H1 (cell line): ENCODE data around the gene LAIR2. TPM values are rescaled to one million over a fixed set of nuclear protein-coding genes. Genes with fewer than 3 reads are reported as not detected.

Experiments used
- CTCF ChIA-PET: fragments of 300-600 bp; sonication (Branson Sonifier 250); formaldehyde crosslinking; loops from one replicate; lab custom pipeline; 2021; ENCODE audit not compliant: partially characterized antibody; lab: Charles Lee
- POLR2A ChIA-PET: fragments of 300-600 bp; sonication (Branson Sonifier 250); formaldehyde crosslinking; loops from one replicate; lab custom pipeline; 2021; ENCODE audit warnings: inconsistent platforms; ENCODE audit not compliant: partially characterized antibody; lab: Charles Lee
- DNase-seq, 2 experiments: peaks; one replicate each; pipeline versions ENCODE4 v3.0.0 to v3.0.0-alpha.2; 2010 to 2022; ENCODE audit warnings: low spot score in 2 of 2, low read depth in 1 of 2, mixed read lengths in 1 of 2
- FAIRE-seq: peaks from 2 replicates; lab custom pipeline; 2011; peaks lifted over from hg19 to GRCh38; lab: Jason Lieb, UNC
- H2AFZ ChIP-seq: 2 replicates; pipeline ENCODE4 v1.8.1; 2012; ENCODE audit warnings: low read length, inconsistent platforms
- H2AK5ac ChIP-seq: 2 replicates; pipeline ENCODE4 v1.6.1; 2013; ENCODE audit warnings: low read depth, low read length
- H2BK120ac ChIP-seq: replicated peaks from 2 replicates; pipeline ENCODE3; 2013; ENCODE audit warnings: low read depth, low read length, inconsistent platforms
- H2BK12ac ChIP-seq: 2 replicates; pipeline ENCODE4 v1.6.1; 2013; ENCODE audit warnings: low read depth, low read length
- H2BK15ac ChIP-seq: 2 replicates; pipeline ENCODE4 v1.6.1; 2013; ENCODE audit warnings: low read length
- H2BK20ac ChIP-seq: 2 replicates; pipeline ENCODE4 v1.6.1; 2013; ENCODE audit warnings: low read length
- H2BK5ac ChIP-seq: 2 replicates; pipeline ENCODE4 v1.6.1; 2013; ENCODE audit warnings: low read depth, low read length
- H3K14ac ChIP-seq: 2 replicates; pipeline ENCODE4 v1.6.1; 2013; ENCODE audit warnings: inconsistent platforms; ENCODE audit not compliant: insufficient read length
- H3K18ac ChIP-seq: 2 replicates; pipeline ENCODE4 v1.6.1; 2013; ENCODE audit warnings: low read length; ENCODE audit errors: extremely low read depth
- H3K23ac ChIP-seq: 2 replicates; pipeline ENCODE4 v1.6.1; 2013; ENCODE audit warnings: inconsistent platforms; ENCODE audit not compliant: insufficient read length
- H3K23me2 ChIP-seq: 2 replicates; pipeline ENCODE4 v1.6.1; 2013; ENCODE audit warnings: low read depth, low read length
- H3K27ac ChIP-seq: 2 replicates; pipeline ENCODE4 v1.6.1; 2011; ENCODE audit warnings: low read depth, low read length, inconsistent platforms
- H3K27me3 ChIP-seq, 4 experiments: replicated peaks in 1 of 4; 1 replicate in 1 of 4; 2 replicates in 3 of 4; pipeline versions ENCODE4 v1.6.1 to v1.8.1; 2011 to 2013; ENCODE audit warnings: low read length in 3 of 4, mild to moderate bottlenecking in 3 of 4, inconsistent platforms in 2 of 4, mixed read lengths in 2 of 4, moderate library complexity in 1 of 4; ENCODE audit not compliant: control insufficient read depth in 3 of 4, insufficient read depth in 3 of 4; ENCODE audit errors: extremely low read depth in 1 of 4
- H3K36me3 ChIP-seq, 4 experiments: 2 replicates each; pipeline versions ENCODE4 v1.6.1 to v1.8.1; 2011 to 2013; ENCODE audit warnings: mild to moderate bottlenecking in 4 of 4, low read length in 3 of 4, moderate library complexity in 2 of 4, control low read depth in 1 of 4, inconsistent platforms in 1 of 4; ENCODE audit not compliant: insufficient read depth in 4 of 4, control insufficient read depth in 2 of 4
- H3K4ac ChIP-seq: replicated peaks from 2 replicates; pipeline ENCODE3; 2013; ENCODE audit warnings: low read length, low read depth, mixed read lengths, inconsistent platforms; ENCODE audit not compliant: insufficient read length
- H3K4me1 ChIP-seq, 4 experiments: replicated peaks in 1 of 4; 1 replicate in 1 of 4; 2 replicates in 3 of 4; pipeline versions ENCODE4 v1.6.1 to v1.8.1; 2011 to 2013; ENCODE audit warnings: low read length in 3 of 4, inconsistent platforms in 2 of 4, mixed read lengths in 1 of 4; ENCODE audit not compliant: insufficient read depth in 4 of 4, control insufficient read depth in 3 of 4
- H3K4me2 ChIP-seq, 2 experiments: 2 replicates each; pipeline versions ENCODE4 v1.6.1 to v1.8.1; 2011 to 2013; ENCODE audit warnings: low read depth in 2 of 2, low read length in 2 of 2, control low read depth in 1 of 2, inconsistent platforms in 1 of 2, mild to moderate bottlenecking in 1 of 2; ENCODE audit not compliant: insufficient read depth in 1 of 2
- H3K4me3 ChIP-seq, 4 experiments: fragments of 200-600, 300-600 bp in 1 of 4; sonication (generic), shearing (Covaris generic), sonication (Bioruptor Twin) in 1 of 4; 2 replicates each; pipeline versions ENCODE4 v1.5.1 to v1.8.1; 2011 to 2016; ENCODE audit warnings: low read length in 4 of 4, low read depth in 3 of 4, control low read depth in 2 of 4, inconsistent platforms in 2 of 4, mild to moderate bottlenecking in 2 of 4, mixed read lengths in 1 of 4, moderate library complexity in 1 of 4; ENCODE audit not compliant: insufficient read depth in 2 of 4; ENCODE audit errors: extremely low read depth in 1 of 4
- H3K56ac ChIP-seq: replicated peaks from 2 replicates; pipeline ENCODE3; 2013; ENCODE audit warnings: low read depth, mild to moderate bottlenecking, mixed read lengths, low read length, inconsistent platforms; ENCODE audit not compliant: insufficient read length
- H3K79me1 ChIP-seq: 2 replicates; pipeline ENCODE4 v1.6.1; 2013; ENCODE audit warnings: low read depth, low read length, control low read depth
- H3K79me2 ChIP-seq, 2 experiments: 2 replicates each; pipeline versions ENCODE4 v1.6.1 to v1.8.1; 2012 to 2013; ENCODE audit warnings: low read length in 2 of 2, mild to moderate bottlenecking in 2 of 2, inconsistent platforms in 1 of 2; ENCODE audit not compliant: insufficient read depth in 2 of 2, control insufficient read depth in 1 of 2
- H3K9ac ChIP-seq, 4 experiments: replicated peaks in 1 of 4; 1 replicate in 1 of 4; 2 replicates in 3 of 4; pipeline versions ENCODE4 v1.6.1 to v1.8.1; 2011 to 2013; ENCODE audit warnings: low read depth in 3 of 4, low read length in 3 of 4, control low read depth in 2 of 4, mild to moderate bottlenecking in 2 of 4, moderate library complexity in 2 of 4, inconsistent platforms in 1 of 4; ENCODE audit errors: extremely low read depth in 1 of 4
- H3K9me3 ChIP-seq, 2 experiments: 2 replicates each; pipeline versions ENCODE4 v1.6.1 to v1.8.1; 2012 to 2013; ENCODE audit warnings: mild to moderate bottlenecking in 2 of 2, moderate library complexity in 2 of 2, control low read depth in 1 of 2, inconsistent platforms in 1 of 2, low read depth in 1 of 2, low read length in 1 of 2, mixed read lengths in 1 of 2; ENCODE audit not compliant: insufficient read depth in 2 of 2
- H4K20me1 ChIP-seq, 2 experiments: replicated peaks in 1 of 2; 2 replicates each; pipeline versions ENCODE3 to v1.8.1; 2011 to 2013; ENCODE audit warnings: inconsistent platforms in 2 of 2, low read length in 2 of 2, mild to moderate bottlenecking in 1 of 2; ENCODE audit not compliant: insufficient read depth in 2 of 2, control insufficient read depth in 1 of 2
- H4K5ac ChIP-seq: 2 replicates; pipeline ENCODE4 v1.6.1; 2013; ENCODE audit warnings: low read length, low read depth, mixed read lengths, inconsistent platforms; ENCODE audit not compliant: insufficient read length
- H4K8ac ChIP-seq: 2 replicates; pipeline ENCODE4 v1.8.0; 2013; ENCODE audit warnings: mild to moderate bottlenecking, moderate library complexity, low read length, inconsistent platforms; ENCODE audit not compliant: insufficient read depth; ENCODE audit errors: extremely low read depth
- H4K91ac ChIP-seq: replicated peaks from 2 replicates; pipeline ENCODE3; 2013; ENCODE audit warnings: low read length, mixed read lengths, inconsistent platforms; ENCODE audit not compliant: insufficient read length
- BRCA1 ChIP-seq: IDR thresholded peaks from 2 replicates; pipeline ENCODE4 v1.6.1; 2012; ENCODE audit warnings: low read depth, low read length, improper control_type of control experiment
- EP300 ChIP-seq, 2 experiments: IDR thresholded peaks; 1 replicate in 1 of 2; 2 replicates in 1 of 2; pipeline ENCODE4 v1.6.1; 2011 to 2012; ENCODE audit warnings: low read depth in 2 of 2, low read length in 2 of 2, mild to moderate bottlenecking in 2 of 2, borderline replicate concordance in 1 of 2, inconsistent platforms in 1 of 2, moderate library complexity in 1 of 2
- FOSL1 ChIP-seq: IDR thresholded peaks from 2 replicates; pipeline ENCODE4 v1.6.1; 2011; ENCODE audit warnings: mild to moderate bottlenecking, low read depth, low read length, moderate library complexity; ENCODE audit not compliant: insufficient read depth
- JUN ChIP-seq: IDR thresholded peaks from 2 replicates; pipeline ENCODE4 v1.6.1; 2011; ENCODE audit warnings: low read depth, mild to moderate bottlenecking, improper control_type of control experiment, low read length
- KDM4A ChIP-seq: IDR thresholded peaks from one replicate; pipeline ENCODE4 v1.7.1; 2012; ENCODE audit warnings: low read depth, mild to moderate bottlenecking, moderate library complexity, low read length, inconsistent platforms; ENCODE audit not compliant: severe bottlenecking
- RXRA ChIP-seq: IDR thresholded peaks from 2 replicates; pipeline ENCODE4 v1.6.1; 2011; ENCODE audit warnings: low read depth, mild to moderate bottlenecking, low read length, moderate library complexity; ENCODE audit not compliant: insufficient read depth
- WGBS, 2 experiments: shearing (Covaris generic) in 1 of 2; methylation state at CpG; one replicate each; pipeline versions ENCODE4 v1.1.6 to v1.1.7; 2013 to 2015; ENCODE audit warnings: low lambda C conversion rate in 2 of 2, mixed read lengths in 2 of 2, inconsistent platforms in 1 of 2, low coverage in 1 of 2, missing lambda C conversion rate in 1 of 2; ENCODE audit not compliant: insufficient replicate concordance in 2 of 2, insufficient coverage in 1 of 2, insufficient read length in 1 of 2; ENCODE audit errors: extremely low coverage in 1 of 2, missing lambda C conversion rate in 1 of 2; 5-methylcytosine and 5-hydroxymethylcytosine counted together
- polyA plus RNA-seq, 7 experiments: library from polyadenylated mRNA; depleted of rRNA in 3 of 7; stranded (reverse) in 5 of 7; unstranded in 2 of 7; fragments of >200 nt in 5 of 7; fragments of 200-250 nt in 2 of 7; gene quantifications; 1 replicate in 5 of 7; 2 replicates in 1 of 7; 4 replicates in 1 of 7; pipeline versions ENCODE4 v1.2.1 to v1.2.3, GENCODE V29; 2011 to 2013; ENCODE audit warnings: missing spikeins in 2 of 7, mixed read lengths in 2 of 7
- total RNA-seq: library from RNA; stranded (reverse); fragmentation: NEBNext Ultra II Directional; extraction: Animal tissue kit (Norgen Biotek cat#: 25700); gene quantifications from 2 replicates; pipeline ENCODE4 v1.2.1, GENCODE V29; 2021
- TF ChIP-seq, protein P1 (sequence below): IDR thresholded peaks from 2 replicates; pipeline ENCODE4 v1.6.1; 2011; ENCODE audit warnings: low read depth, mild to moderate bottlenecking, low read length; ENCODE audit not compliant: insufficient read depth

Gene LAIR2
- total and polyA plus RNA-seq, 2 of the 8 experiments (the other 6 are each of a cell fraction or from before 2014, with no cell fraction given): not detected

GRCh38 chr19:54462655-54463530, 39.7 kb upstream of the LAIR2 start:
- peak overlapping the region; percentile 68 to 87 (median 80) for H3K4me3 ChIP-seq
- peaks cover 4 to 26% of the 10 kb centered on the region in 2 experiments for H4K20me1 ChIP-seq
- FAIRE-seq: no peak
- H4K5ac ChIP-seq: peak overlapping the region; percentile 83
- no peaks in the 10 kb centered on the region for H3K9me3 ChIP-seq
- H3K79me2 ChIP-seq: peaks cover 0 to 4% of the 10 kb centered on the region in 2 experiments; a peak in 1 of 4 replicates
- H2BK120ac ChIP-seq: no peak overlapping the region
- DNase-seq: peak in 1 of 2 experiments; percentile 83
- H3K79me1 ChIP-seq: peaks cover 15% of the 10 kb centered on the region
- peaks cover 8% of the 10 kb centered on the region; the same call in 1 of the 2 replicates for H3K23me2 ChIP-seq
- H3K56ac ChIP-seq: peak overlapping the region; percentile 82
- H4K91ac ChIP-seq: peak overlapping the region; percentile 81
- ChIA-PET CTCF (interaction anchor here (0.6 to 2.0 kb wide), 8 partner anchors 10 to 877 kb away, joined by 3 to 13 read pairs (median 4); partner anchors contain the start of genes CDC42EP5, KMT5C and TTYH1), POLR2A (interaction anchor here (0.6 to 6.7 kb wide), 22 partner anchors 11 to 1084 kb away, joined by 3 to 129 read pairs (median 4); partner anchors contain the start of genes CDC42EP5, LENG8 and RPS9)
- peak overlapping the region; percentile 35 to 95 for H3K4me2 ChIP-seq
- no peak overlapping the region; the same call in 1 of the 2 replicates for H2BK15ac ChIP-seq
- peak overlapping the region; percentile 91 for H4K8ac ChIP-seq
- peaks cover 14 to 37% (median 20%) of the 10 kb centered on the region in 4 experiments; a peak in 7 of 8 replicates for H3K36me3 ChIP-seq
- H3K4ac ChIP-seq: peak overlapping the region; percentile 97
- 5% methylated on average over 67 of the region's 91 CpGs; no CpG with 5 or more reads in 1 of the 2 experiments for WGBS, 2 experiments
- peak overlapping the region; percentile 95 for H3K18ac ChIP-seq
- peak overlapping the region; percentile 86 for H2BK5ac ChIP-seq
- 0 out of 2 replicates have a peak overlapping the region, but pooled peaks have one; percentile 27 for H2BK12ac ChIP-seq
- H3K23ac ChIP-seq: no peak overlapping the region
- peaks cover 0 to 11% (median 5%) of the 10 kb centered on the region in 4 experiments; a peak in 5 of 7 replicates for H3K27me3 ChIP-seq
- H2AK5ac ChIP-seq: no peak overlapping the region
- peak overlapping the region; percentile 75 for H3K27ac ChIP-seq
- no peak overlapping the region for H3K14ac ChIP-seq
- peaks cover 0 to 8% (median 5%) of the 10 kb centered on the region in 4 experiments; a peak in 5 of 7 replicates for H3K4me1 ChIP-seq
- H3K9ac ChIP-seq: peak overlapping the region; percentile 25 to 77 (median 74); a peak in 5 of 7 replicates
- no peak overlapping the region for H2AFZ ChIP-seq
- H2BK20ac ChIP-seq: no peak overlapping the region
- no peak for TF ChIP-seq BRCA1
- no peak for TF ChIP-seq EP300 (IDR thresholded peaks at IDR 0.05; ENCODE audit: borderline replicate concordance in 1 of 2, low read depth in 2 of 2, low read length in 2 of 2)
- TF ChIP-seq, protein P1, sequence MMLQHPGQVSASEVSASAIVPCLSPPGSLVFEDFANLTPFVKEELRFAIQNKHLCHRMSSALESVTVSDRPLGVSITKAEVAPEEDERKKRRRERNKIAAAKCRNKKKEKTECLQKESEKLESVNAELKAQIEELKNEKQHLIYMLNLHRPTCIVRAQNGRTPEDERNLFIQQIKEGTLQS: no peak
- no peak for TF ChIP-seq RXRA
- TF ChIP-seq KDM4A: no peak
- no peak for TF ChIP-seq JUN
- TF ChIP-seq FOSL1: no peak
